MCF 10A (cell line): ENCODE data around the gene PNMA3. TPM values are rescaled to one million over a fixed set of nuclear protein-coding genes. Genes with fewer than 3 reads are reported as not detected.
"Not testable (repeated sequence)": the region's sequence is repeated elsewhere in the genome, so short reads cannot be mapped to it uniquely, and the experiment has no call there.

Experiments
- BruUV-seq: library from RNA; stranded (reverse); fragments of 400-500 nt; replicated peaks from 2 replicates; lab custom pipeline; 2021; lab: Mats Ljungman, UMichigan
- CTCF ChIA-PET: fragments of 300-600 bp; sonication (Branson Sonifier 250); formaldehyde crosslinking; extraction: SDS; loops from one replicate; lab custom pipeline; 2021; ENCODE audit warnings: antibody characterized with exemption, inconsistent platforms; lab: Yijun Ruan, JAX
- POLR2A ChIA-PET: fragments of 300-600, 350-650 bp; sonication (Branson Sonifier 250); formaldehyde crosslinking; extraction: SDS; loops from one replicate; lab custom pipeline; 2020; ENCODE audit warnings: antibody characterized with exemption, inconsistent platforms; lab: Yijun Ruan, JAX
- DNase-seq: peaks from one replicate; pipeline ENCODE4 v3.0.0-alpha.2; 2018; ENCODE audit not compliant: unreplicated experiment
- H3K27ac Mint-ChIP-seq: one replicate; pipeline ENCODE4 v1.8.0; 2022; ENCODE audit warnings: mild to moderate bottlenecking, low read depth, mixed read lengths; ENCODE audit not compliant: unreplicated experiment
- H3K27me3 Mint-ChIP-seq: one replicate; pipeline ENCODE4 v1.8.0; 2022; ENCODE audit warnings: mixed read lengths; ENCODE audit not compliant: insufficient read depth, unreplicated experiment
- H3K36me3 Mint-ChIP-seq: one replicate; pipeline ENCODE4 v1.8.0; 2022; ENCODE audit warnings: mild to moderate bottlenecking, moderate library complexity, mixed read lengths; ENCODE audit not compliant: insufficient read depth, unreplicated experiment
- H3K4me1 Mint-ChIP-seq: one replicate; pipeline ENCODE4 v1.8.0; 2022; ENCODE audit warnings: mixed read lengths; ENCODE audit not compliant: insufficient read depth, unreplicated experiment
- H3K4me3 Mint-ChIP-seq: one replicate; pipeline ENCODE4 v1.8.0; 2022; ENCODE audit warnings: mild to moderate bottlenecking, moderate library complexity, mixed read lengths; ENCODE audit not compliant: unreplicated experiment
- H3K9me3 Mint-ChIP-seq: one replicate; pipeline ENCODE4 v1.8.0; 2022; ENCODE audit warnings: mixed read lengths; ENCODE audit not compliant: unreplicated experiment
- intact Hi-C: fragments of 100-400 bp; cut with micrococcal nuclease; formaldehyde crosslinking; loops from 2 replicates; pipeline ENCODE4 v1.14.1; 2022
- total RNA-seq: library from RNA; stranded (reverse); gene quantifications from 2 replicates; pipeline ENCODE4 v1.2.3, GENCODE V29; 2022
- TF ChIP-seq, protein P1 (sequence below): fragments of 200-600 bp; IDR thresholded peaks from one replicate; pipeline ENCODE4 v1.8.0; 2022; ENCODE audit warnings: antibody characterized with exemption, mild to moderate bottlenecking; ENCODE audit not compliant: unreplicated experiment

Gene PNMA3
- total RNA-seq, 1 experiment from 2014 or later: not detected

DNA sequence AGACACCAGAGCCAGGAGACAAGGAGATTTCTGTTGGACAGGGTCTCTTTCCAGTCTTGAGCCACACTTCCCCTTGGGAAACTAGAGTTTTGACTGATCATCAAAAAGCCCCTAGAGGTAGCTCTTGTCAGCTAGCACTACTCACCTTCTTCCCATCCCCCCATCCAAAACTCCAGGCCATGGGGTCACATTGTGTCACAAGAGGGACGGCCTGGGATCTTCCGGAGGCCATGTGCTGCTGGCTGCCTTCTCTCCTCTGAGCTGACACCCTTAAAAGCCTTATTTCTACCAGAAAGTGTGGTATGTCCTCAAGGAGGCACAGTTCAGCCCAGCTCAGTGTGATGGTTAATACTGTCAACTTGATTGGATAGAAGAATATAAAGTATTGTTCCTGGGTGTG is 7.8 kb downstream of the PNMA3 start:
- H3K36me3 Mint-ChIP-seq: no peaks in the 10 kb centered on the region
- CTCF ChIA-PET: interaction anchor here (0.6 kb wide), 1 partner anchor 150 kb away, joined by 4 read pairs; no protein-coding TSS in a partner anchor
- no peak for DNase-seq
- H3K4me1 Mint-ChIP-seq: no peaks in the 10 kb centered on the region
- POLR2A ChIA-PET: interaction anchor here (0.7 kb wide), 1 partner anchor 10 kb away, joined by 3 read pairs; no protein-coding TSS in a partner anchor
- TF ChIP-seq, protein P1, sequence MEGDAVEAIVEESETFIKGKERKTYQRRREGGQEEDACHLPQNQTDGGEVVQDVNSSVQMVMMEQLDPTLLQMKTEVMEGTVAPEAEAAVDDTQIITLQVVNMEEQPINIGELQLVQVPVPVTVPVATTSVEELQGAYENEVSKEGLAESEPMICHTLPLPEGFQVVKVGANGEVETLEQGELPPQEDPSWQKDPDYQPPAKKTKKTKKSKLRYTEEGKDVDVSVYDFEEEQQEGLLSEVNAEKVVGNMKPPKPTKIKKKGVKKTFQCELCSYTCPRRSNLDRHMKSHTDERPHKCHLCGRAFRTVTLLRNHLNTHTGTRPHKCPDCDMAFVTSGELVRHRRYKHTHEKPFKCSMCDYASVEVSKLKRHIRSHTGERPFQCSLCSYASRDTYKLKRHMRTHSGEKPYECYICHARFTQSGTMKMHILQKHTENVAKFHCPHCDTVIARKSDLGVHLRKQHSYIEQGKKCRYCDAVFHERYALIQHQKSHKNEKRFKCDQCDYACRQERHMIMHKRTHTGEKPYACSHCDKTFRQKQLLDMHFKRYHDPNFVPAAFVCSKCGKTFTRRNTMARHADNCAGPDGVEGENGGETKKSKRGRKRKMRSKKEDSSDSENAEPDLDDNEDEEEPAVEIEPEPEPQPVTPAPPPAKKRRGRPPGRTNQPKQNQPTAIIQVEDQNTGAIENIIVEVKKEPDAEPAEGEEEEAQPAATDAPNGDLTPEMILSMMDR: no peak
- H3K27ac Mint-ChIP-seq: no peak overlapping the region
- H3K27me3 Mint-ChIP-seq: no peaks in the 10 kb centered on the region
- no TSS peak for BruUV-seq
- intact Hi-C loops: no loop called here
- no peak overlapping the region for H3K4me3 Mint-ChIP-seq
- H3K9me3 Mint-ChIP-seq: no peaks in the 10 kb centered on the region

DNA sequence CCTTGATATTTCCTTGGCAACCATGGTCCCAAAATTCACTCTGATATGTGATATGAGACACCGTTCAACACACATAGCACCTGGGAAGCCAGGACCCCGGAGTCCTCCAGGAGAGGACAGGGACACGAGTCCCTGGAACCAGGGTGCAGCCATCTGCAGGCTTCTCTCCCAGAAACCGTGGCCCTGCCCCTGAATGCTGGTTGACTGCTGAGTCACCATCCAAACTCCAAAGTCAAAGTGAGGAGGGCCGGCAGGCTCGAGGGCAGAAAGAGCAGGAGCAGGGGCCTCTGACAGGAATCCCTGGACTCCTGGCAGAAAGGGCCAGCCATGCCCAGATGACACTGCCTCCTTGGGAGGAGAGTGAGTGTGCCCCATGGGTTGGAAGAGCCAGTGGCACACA is 9.1 kb downstream of the PNMA3 start:
- Mint-ChIP-seq H3K36me3 (no peaks in the 10 kb centered on the region), H3K9me3 (no peaks in the 10 kb centered on the region), H3K27ac (no peak overlapping the region), H3K4me1 (no peaks in the 10 kb centered on the region), H3K4me3 (no peak overlapping the region), H3K27me3 (no peaks in the 10 kb centered on the region)
- ChIA-PET POLR2A (no interaction called here), CTCF (no interaction called here)
- BruUV-seq: no TSS peak
- TF ChIP-seq, protein P1: no peak
- DNase-seq: no peak
- intact Hi-C loops: no loop called here

DNA sequence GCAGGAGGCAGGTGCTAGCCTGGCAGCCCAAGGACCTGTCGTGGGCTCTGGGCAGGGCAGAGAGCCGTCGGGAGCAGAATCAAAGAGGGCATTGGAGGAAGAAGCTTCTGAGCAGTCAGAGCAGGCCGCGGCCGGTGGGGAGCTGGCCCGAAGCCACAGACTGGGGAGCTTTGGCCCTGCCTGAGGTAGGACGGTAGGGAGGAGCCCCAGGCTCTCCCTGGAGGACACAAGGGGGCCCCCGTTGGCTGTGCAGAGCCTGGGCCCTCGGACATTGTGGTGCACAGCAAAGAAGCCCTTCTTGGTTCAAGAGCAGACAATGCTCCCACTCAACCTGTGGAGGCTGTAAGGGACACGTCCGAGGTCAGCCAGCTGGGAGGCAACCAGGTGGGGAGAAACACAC is 10.1 kb downstream of the PNMA3 start:
- H3K36me3 Mint-ChIP-seq, H3K4me3 Mint-ChIP-seq, CTCF ChIA-PET, BruUV-seq, DNase-seq, H3K4me1 Mint-ChIP-seq, POLR2A ChIA-PET, H3K27ac Mint-ChIP-seq, H3K27me3 Mint-ChIP-seq, intact Hi-C loops, H3K9me3 Mint-ChIP-seq: not testable (repeated sequence)

DNA sequence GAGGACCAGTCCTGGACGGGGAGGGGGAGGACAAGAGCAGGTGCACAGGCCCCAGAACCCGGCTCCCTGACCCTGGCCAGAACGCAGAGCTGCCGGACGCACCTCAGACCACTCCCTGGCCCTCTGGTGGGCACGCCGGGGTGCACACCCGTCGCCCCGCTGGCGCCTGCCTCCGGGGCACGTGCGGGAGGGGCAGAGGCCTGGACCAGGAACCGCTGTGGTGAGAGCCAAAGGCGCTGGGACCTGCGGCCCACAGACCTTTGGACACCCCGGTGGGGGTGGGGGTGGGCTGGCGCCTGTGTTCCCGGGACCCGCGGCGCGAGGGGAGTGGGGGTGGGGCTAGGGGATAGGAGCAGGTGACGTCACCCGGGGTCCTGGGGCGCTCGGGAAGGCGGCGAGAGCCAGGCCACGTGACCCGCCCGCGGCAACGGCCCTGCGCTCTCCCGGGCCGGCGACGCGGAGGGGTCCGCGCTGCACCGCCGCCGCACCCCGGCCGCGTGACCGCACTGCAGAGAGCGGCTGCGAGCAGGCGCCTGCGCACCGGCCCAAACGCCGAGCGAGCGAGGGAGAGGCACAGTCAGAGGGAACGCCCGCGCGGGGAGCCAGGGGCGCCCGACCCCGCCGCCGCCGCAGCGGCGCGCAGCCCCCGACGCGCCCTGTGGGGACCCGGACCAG is 15.8 kb downstream of the PNMA3 start, which contains the start of gene PNMA6A:
Gene PNMA6A (plus strand): TSS at position 546 of the 675 bp plus-strand sequence. CDS start 609 bp downstream, outside the sequence.
- DNase-seq, H3K27ac Mint-ChIP-seq, intact Hi-C loops, H3K36me3 Mint-ChIP-seq, CTCF ChIA-PET, H3K9me3 Mint-ChIP-seq, BruUV-seq, POLR2A ChIA-PET, H3K27me3 Mint-ChIP-seq, H3K4me3 Mint-ChIP-seq, H3K4me1 Mint-ChIP-seq: not testable (repeated sequence)

DNA sequence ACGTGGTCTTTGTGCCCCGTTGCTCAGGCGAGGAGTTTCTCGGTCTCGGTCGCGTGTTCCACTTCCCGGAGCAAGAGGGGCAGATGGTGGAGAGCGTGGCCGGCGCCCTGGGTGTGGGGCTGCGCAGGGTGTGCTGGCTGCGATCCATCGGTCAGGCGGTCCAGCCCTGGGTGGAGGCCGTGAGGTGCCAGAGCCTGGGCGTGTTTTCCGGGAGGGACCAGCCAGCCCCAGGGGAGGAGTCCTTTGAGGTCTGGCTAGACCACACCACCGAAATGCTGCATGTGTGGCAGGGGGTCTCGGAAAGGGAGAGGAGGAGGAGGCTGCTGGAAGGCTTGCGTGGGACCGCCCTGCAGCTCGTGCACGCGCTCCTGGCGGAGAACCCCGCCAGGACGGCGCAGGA is 17.1 kb downstream of the PNMA3 start:
- H3K36me3 Mint-ChIP-seq, H3K4me3 Mint-ChIP-seq, H3K9me3 Mint-ChIP-seq, H3K4me1 Mint-ChIP-seq, DNase-seq, H3K27ac Mint-ChIP-seq, POLR2A ChIA-PET, CTCF ChIA-PET, intact Hi-C loops, H3K27me3 Mint-ChIP-seq, BruUV-seq: not testable (repeated sequence)
